Stimulated activated CD8-positive, alpha-beta memory T cell treated with anti-CD3 and anti-CD28 coated beads, Interleukin-7, amount 100 ng/mL, for 24 hours (primary cell): ENCODE results near the gene GPT2.

Source experiments
- DNase-seq: peaks from one replicate; pipeline ENCODE4 v3.0.0-alpha.2; 2020; ENCODE audit warnings: low read depth

GPT2 gene

GRCh38 chr16:46968063-46968435 lies 83.9 kb downstream of the GPT2 start:
- no peak for DNase-seq

- DNase-seq, result no peak
Measured at GRCh38 chr16:46970089-46970488, 85.9 kb downstream of the GPT2 start.

GRCh38 chr16:46971271-46971670 lies 87.1 kb downstream of the GPT2 start:
- no peak for DNase-seq

GRCh38 chr16:46972429-46973206 lies 88.5 kb downstream of the GPT2 start:
- DNase-seq, result peak; percentile 27

- DNase-seq, result peak; percentile 85
Measured at GRCh38 chr16:46973207-46973995, 89.2 kb downstream of the GPT2 start, which contains the start of gene DNAJA2. Gene DNAJA2 (minus strand): TSS chr16:46973674. CDS start chr16:46973572, 102 bp downstream.

GRCh38 chr16:46973996-46974324 lies 89.8 kb downstream of the GPT2 start:
- no peak for DNase-seq

GRCh38 chr16:46974352-46974751 lies 90.2 kb downstream of the GPT2 start:
- DNase-seq, result no peak

GRCh38 chr16:46975165-46975564 lies 91.0 kb downstream of the GPT2 start:
- no peak for DNase-seq

GRCh38 chr16:46975908-46976470 lies 91.8 kb downstream of the GPT2 start:
- no peak for DNase-seq

GRCh38 chr16:46976550-46976949 lies 92.4 kb downstream of the GPT2 start:
- no peak for DNase-seq
